Stomach smooth muscle (tissue), 2 donors: Measurements from ENCODE around the gene ADAMTSL1.

ENCODE experiments used
- H3K27ac ChIP-seq: one replicate; pipeline ENCODE4 v1.7.0; 2013; ENCODE audit warnings: mild to moderate bottlenecking, low read length, inconsistent platforms
- H3K27me3 ChIP-seq, 2 donors: one replicate each; pipeline ENCODE4 v1.7.0; 2013; ENCODE audit warnings: low read length in 2 of 2; ENCODE audit not compliant: insufficient read depth in 2 of 2, control insufficient read depth in 1 of 2
- H3K36me3 ChIP-seq, 2 donors: one replicate each; pipeline ENCODE4 v1.7.0; 2013; ENCODE audit warnings: low read length in 2 of 2; ENCODE audit not compliant: control insufficient read depth in 2 of 2, insufficient read depth in 2 of 2
- H3K4me1 ChIP-seq: one replicate; pipeline ENCODE4 v1.7.0; 2013; ENCODE audit warnings: low read length; ENCODE audit not compliant: control insufficient read depth, insufficient read depth
- H3K4me3 ChIP-seq, 2 donors: one replicate each; pipeline ENCODE4 v1.7.0; 2013; ENCODE audit warnings: low read length in 2 of 2
- H3K9ac ChIP-seq, 2 donors: one replicate each; pipeline ENCODE4 v1.7.0; 2013; ENCODE audit warnings: low read length in 2 of 2, mild to moderate bottlenecking in 1 of 2
- H3K9me3 ChIP-seq, 2 donors: one replicate each; pipeline ENCODE4 v1.7.0; 2013; ENCODE audit warnings: low read length in 2 of 2; ENCODE audit not compliant: control insufficient read depth in 2 of 2
- donor health status: healthy.
- donor health status: Pancreatic carcinoma.

Gene ADAMTSL1

GRCh38 chr9:18678821-18679590, 205.1 kb downstream of the ADAMTSL1 start:
- no peak overlapping the region for H3K27ac ChIP-seq
- H3K9ac ChIP-seq, result no peak overlapping the region
- H3K36me3 ChIP-seq, result no peaks in the 10 kb centered on the region
- no peaks in the 10 kb centered on the region for H3K9me3 ChIP-seq
- no peaks in the 10 kb centered on the region for H3K27me3 ChIP-seq
- no peak overlapping the region for H3K4me3 ChIP-seq
- no peaks in the 10 kb centered on the region for H3K4me1 ChIP-seq

GRCh38 chr9:18682907-18683306, 209.0 kb downstream of the ADAMTSL1 start:
- Histone ChIP-seq H3K36me3 (no peaks in the 10 kb centered on the region), H3K27me3 (no peaks in the 10 kb centered on the region), H3K4me3 (no peak overlapping the region), H3K9me3 (no peaks in the 10 kb centered on the region), H3K27ac (no peak overlapping the region), H3K4me1 (peaks cover 9% of the 10 kb centered on the region), H3K9ac (no peak overlapping the region)

- peak overlapping the region; percentile 69 for H3K27ac ChIP-seq
- no peak overlapping the region for H3K9ac ChIP-seq
- peaks cover 9% of the 10 kb centered on the region for H3K4me1 ChIP-seq
- H3K36me3 ChIP-seq, result no peaks in the 10 kb centered on the region
- H3K27me3 ChIP-seq, result no peaks in the 10 kb centered on the region
- no peaks in the 10 kb centered on the region for H3K9me3 ChIP-seq
- no peak overlapping the region for H3K4me3 ChIP-seq
Observed at GRCh38 chr9:18683312-18683711, 209.4 kb downstream of the ADAMTSL1 start.

- no peaks in the 10 kb centered on the region for H3K27me3 ChIP-seq
- H3K27ac ChIP-seq, result peak overlapping the region; percentile 69
- no peaks in the 10 kb centered on the region for H3K36me3 ChIP-seq
- no peak overlapping the region for H3K9ac ChIP-seq
- no peaks in the 10 kb centered on the region for H3K9me3 ChIP-seq
- peaks cover 9% of the 10 kb centered on the region for H3K4me1 ChIP-seq
- H3K4me3 ChIP-seq, result no peak overlapping the region
Observed at GRCh38 chr9:18683851-18684250, 209.9 kb downstream of the ADAMTSL1 start.

- H3K27ac ChIP-seq, result peak overlapping the region; percentile 69
- no peaks in the 10 kb centered on the region for H3K36me3 ChIP-seq
- H3K9me3 ChIP-seq, result no peaks in the 10 kb centered on the region
Observed at GRCh38 chr9:18684593-18685317, 210.8 kb downstream of the ADAMTSL1 start.

GRCh38 chr9:18688581-18689565, 214.9 kb downstream of the ADAMTSL1 start:
- Histone ChIP-seq H3K9me3 (no peaks in the 10 kb centered on the region), H3K4me1 (peaks cover 9% of the 10 kb centered on the region), H3K27me3 (no peaks in the 10 kb centered on the region), H3K27ac (no peak overlapping the region), H3K9ac (no peak overlapping the region), H3K36me3 (no peaks in the 10 kb centered on the region), H3K4me3 (no peak overlapping the region)

More at GRCh38 chr9:18684593-18685317, 210.8 kb downstream of the ADAMTSL1 start:
- H3K9ac ChIP-seq, result peak overlapping the region in 1 of 2 donors; percentile 56
- H3K27me3 ChIP-seq, result no peaks in the 10 kb centered on the region
- H3K4me3 ChIP-seq, result peak overlapping the region in 1 of 2 donors; percentile 16
- H3K4me1 ChIP-seq, result peaks cover 9% of the 10 kb centered on the region

GRCh38 chr9:18689921-18690320, 216.0 kb downstream of the ADAMTSL1 start:
- Histone ChIP-seq H3K27me3 (no peaks in the 10 kb centered on the region), H3K4me1 (peaks cover 3% of the 10 kb centered on the region), H3K9ac (no peak overlapping the region), H3K4me3 (no peak overlapping the region), H3K36me3 (no peaks in the 10 kb centered on the region), H3K27ac (no peak overlapping the region), H3K9me3 (no peaks in the 10 kb centered on the region)

GRCh38 chr9:18692268-18692667, 218.3 kb downstream of the ADAMTSL1 start:
- H3K4me1 ChIP-seq, result no peaks in the 10 kb centered on the region
- H3K36me3 ChIP-seq, result no peaks in the 10 kb centered on the region
- H3K27ac ChIP-seq, result no peak overlapping the region
- H3K9ac ChIP-seq, result no peak overlapping the region
- peaks cover 0 to 2% of the 10 kb centered on the region in 2 donors for H3K9me3 ChIP-seq
- no peaks in the 10 kb centered on the region for H3K27me3 ChIP-seq
- H3K4me3 ChIP-seq, result no peak overlapping the region

GRCh38 chr9:18692962-18693361, 219.0 kb downstream of the ADAMTSL1 start:
- H3K27ac ChIP-seq, result no peak overlapping the region

GRCh38 chr9:18694959-18695668, 221.2 kb downstream of the ADAMTSL1 start:
- Histone ChIP-seq H3K4me3 (no peak overlapping the region), H3K36me3 (no peaks in the 10 kb centered on the region), H3K27me3 (no peaks in the 10 kb centered on the region), H3K27ac (no peak overlapping the region), H3K4me1 (no peaks in the 10 kb centered on the region), H3K9me3 (peaks cover 0 to 2% of the 10 kb centered on the region in 2 donors), H3K9ac (no peak overlapping the region)

More at GRCh38 chr9:18692962-18693361, 219.0 kb downstream of the ADAMTSL1 start:
- peaks cover 0 to 2% of the 10 kb centered on the region in 2 donors for H3K9me3 ChIP-seq
- H3K4me1 ChIP-seq, result no peaks in the 10 kb centered on the region
- no peaks in the 10 kb centered on the region for H3K36me3 ChIP-seq
- no peak overlapping the region for H3K4me3 ChIP-seq
- no peak overlapping the region for H3K9ac ChIP-seq
- no peaks in the 10 kb centered on the region for H3K27me3 ChIP-seq
